Measurements from ENCODE around the gene CD9. TPM values are rescaled to one million over a fixed set of nuclear protein-coding genes. Genes with fewer than 3 reads are reported as not detected.
"Not testable (repeated sequence)": the region's sequence is repeated elsewhere in the genome, so short reads cannot be mapped to it uniquely, and the experiment has no call there.

The CD9 gene
- polyA plus RNA-seq, 3 donors = 164 to 181 (median 169) TPM

- peak; percentile 76 for DNase-seq
These were observed 6.1 kb upstream of the CD9 start for GRCh38 chr12:6193853-6194815.

- DNase-seq = peak; percentile 88
These were observed 4.3 kb upstream of the CD9 start for GRCh38 chr12:6195665-6196535.

- DNase-seq = no peak
These were observed 2.1 kb upstream of the CD9 start for GRCh38 chr12:6198051-6198450.

GRCh38 chr12:6198556-6198955 lies 1.6 kb upstream of the CD9 start:
- DNase-seq = no peak

GRCh38 chr12:6198985-6199530 lies 1.1 kb upstream of the CD9 start:
- no peak for DNase-seq

GRCh38 chr12:6199531-6200255 lies 507 bp upstream of the CD9 start:
- no peak for DNase-seq

- no peak for DNase-seq
These were observed 1.0 kb downstream of the CD9 start for GRCh38 chr12:6201213-6201608.

GRCh38 chr12:6201826-6202225 lies 1.6 kb downstream of the CD9 start:
- no peak for DNase-seq

GRCh38 chr12:6202304-6202703 lies 2.1 kb downstream of the CD9 start:
- DNase-seq = no peak

GRCh38 chr12:6202846-6203245 lies 2.6 kb downstream of the CD9 start:
- no peak for DNase-seq

- no peak for DNase-seq
These were observed 3.4 kb downstream of the CD9 start for GRCh38 chr12:6203601-6204000.

GRCh38 chr12:6204533-6205143 lies 4.4 kb downstream of the CD9 start:
- no peak for DNase-seq

- DNase-seq = no peak
These were observed 4.9 kb downstream of the CD9 start for GRCh38 chr12:6205144-6205539.

- DNase-seq = no peak
These were observed 5.6 kb downstream of the CD9 start for GRCh38 chr12:6205761-6206160.

GRCh38 chr12:6206327-6206726 lies 6.1 kb downstream of the CD9 start:
- no peak for DNase-seq

- DNase-seq = no peak
These were observed 7.2 kb downstream of the CD9 start for GRCh38 chr12:6207259-6207925.

- DNase-seq = no peak
These were observed 7.9 kb downstream of the CD9 start for GRCh38 chr12:6208130-6208529.

GRCh38 chr12:6209428-6209827 lies 9.2 kb downstream of the CD9 start:
- not testable (repeated sequence) for DNase-seq

- DNase-seq = no peak
These were observed 11.2 kb downstream of the CD9 start for GRCh38 chr12:6211421-6211869.

- no peak for DNase-seq
These were observed 11.9 kb downstream of the CD9 start for GRCh38 chr12:6212086-6212485.

GRCh38 chr12:6213969-6214368 lies 13.8 kb downstream of the CD9 start:
- DNase-seq = no peak
